Esophagus muscularis mucosa (tissue), 4 donors: ENCODE results near the gene FABP6.

Experiments used
- EP300 ChIP-seq: sonication (generic); formaldehyde crosslinking; IDR thresholded peaks from one replicate; pipeline ENCODE4 v1.6.1; 2017; ENCODE audit warnings: antibody characterized with exemption
- POLR2A ChIP-seq: fragments of 450-650 bp; IDR thresholded peaks from one replicate; pipeline ENCODE4 v1.6.1; 2017; ENCODE audit warnings: antibody characterized with exemption, moderate library complexity, mild to moderate bottlenecking, low read depth
- POLR2AphosphoS5 ChIP-seq, 2 donors: sonication (generic); formaldehyde crosslinking; IDR thresholded peaks; one replicate each; pipeline ENCODE4 v1.6.1; 2017; ENCODE audit warnings: antibody characterized with exemption in 2 of 2
- TF ChIP-seq, protein P1 (sequence below), 3 experiments: fragments of 200-600 bp in 2 of 3; fragments of 450-650 bp in 1 of 3; sonication (generic) in 2 of 3; IDR thresholded peaks; one replicate each; pipeline ENCODE4 v1.5.1; 2017 to 2019; ENCODE audit warnings: antibody characterized with exemption in 3 of 3, mild to moderate bottlenecking in 2 of 3, moderate library complexity in 1 of 3

DNA sequence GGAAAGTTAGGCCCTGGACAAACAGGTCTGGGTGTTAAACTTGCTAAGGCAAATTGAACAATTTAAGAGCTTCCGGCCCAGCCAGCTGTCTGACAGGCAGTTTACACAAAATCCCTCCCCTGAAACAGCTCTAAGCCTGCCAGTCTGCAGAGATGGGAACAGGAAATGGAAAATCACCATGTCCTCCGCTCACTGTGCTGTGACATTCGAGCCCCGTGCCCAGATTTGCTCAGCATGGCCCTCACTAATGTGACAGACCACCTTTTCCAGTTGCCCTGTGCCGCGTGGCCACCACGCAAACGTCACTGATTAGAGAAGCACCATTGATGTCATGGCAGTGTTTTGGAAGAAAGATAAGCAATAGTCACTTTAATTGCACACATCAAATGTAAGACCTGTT lies 42.1 kb downstream of the FABP6 start:
- TF ChIP-seq, protein P1, sequence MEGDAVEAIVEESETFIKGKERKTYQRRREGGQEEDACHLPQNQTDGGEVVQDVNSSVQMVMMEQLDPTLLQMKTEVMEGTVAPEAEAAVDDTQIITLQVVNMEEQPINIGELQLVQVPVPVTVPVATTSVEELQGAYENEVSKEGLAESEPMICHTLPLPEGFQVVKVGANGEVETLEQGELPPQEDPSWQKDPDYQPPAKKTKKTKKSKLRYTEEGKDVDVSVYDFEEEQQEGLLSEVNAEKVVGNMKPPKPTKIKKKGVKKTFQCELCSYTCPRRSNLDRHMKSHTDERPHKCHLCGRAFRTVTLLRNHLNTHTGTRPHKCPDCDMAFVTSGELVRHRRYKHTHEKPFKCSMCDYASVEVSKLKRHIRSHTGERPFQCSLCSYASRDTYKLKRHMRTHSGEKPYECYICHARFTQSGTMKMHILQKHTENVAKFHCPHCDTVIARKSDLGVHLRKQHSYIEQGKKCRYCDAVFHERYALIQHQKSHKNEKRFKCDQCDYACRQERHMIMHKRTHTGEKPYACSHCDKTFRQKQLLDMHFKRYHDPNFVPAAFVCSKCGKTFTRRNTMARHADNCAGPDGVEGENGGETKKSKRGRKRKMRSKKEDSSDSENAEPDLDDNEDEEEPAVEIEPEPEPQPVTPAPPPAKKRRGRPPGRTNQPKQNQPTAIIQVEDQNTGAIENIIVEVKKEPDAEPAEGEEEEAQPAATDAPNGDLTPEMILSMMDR (IDR thresholded peaks at IDR 0.05) = no peak
- TF ChIP-seq POLR2A (no peak), EP300 (no peak), POLR2AphosphoS5 (IDR thresholded peaks at IDR 0.05) (no peak)
